Ecto neural progenitor cell (in vitro differentiated cells): Measurements from ENCODE around the gene SYT8.

Experiments used
- DNase-seq: peaks from one replicate; pipeline ENCODE4 v3.0.0-alpha.2; 2018; ENCODE audit warnings: low spot score

SYT8 gene

GRCh38 chr11:1860108-1860507 is 25.3 kb downstream of the SYT8 start:
- no peak for DNase-seq

GRCh38 chr11:1861435-1862411 is 26.9 kb downstream of the SYT8 start:
- DNase-seq: no peak

- DNase-seq: no peak
These were observed 28.0 kb downstream of the SYT8 start for GRCh38 chr11:1862588-1863351.

DNA sequence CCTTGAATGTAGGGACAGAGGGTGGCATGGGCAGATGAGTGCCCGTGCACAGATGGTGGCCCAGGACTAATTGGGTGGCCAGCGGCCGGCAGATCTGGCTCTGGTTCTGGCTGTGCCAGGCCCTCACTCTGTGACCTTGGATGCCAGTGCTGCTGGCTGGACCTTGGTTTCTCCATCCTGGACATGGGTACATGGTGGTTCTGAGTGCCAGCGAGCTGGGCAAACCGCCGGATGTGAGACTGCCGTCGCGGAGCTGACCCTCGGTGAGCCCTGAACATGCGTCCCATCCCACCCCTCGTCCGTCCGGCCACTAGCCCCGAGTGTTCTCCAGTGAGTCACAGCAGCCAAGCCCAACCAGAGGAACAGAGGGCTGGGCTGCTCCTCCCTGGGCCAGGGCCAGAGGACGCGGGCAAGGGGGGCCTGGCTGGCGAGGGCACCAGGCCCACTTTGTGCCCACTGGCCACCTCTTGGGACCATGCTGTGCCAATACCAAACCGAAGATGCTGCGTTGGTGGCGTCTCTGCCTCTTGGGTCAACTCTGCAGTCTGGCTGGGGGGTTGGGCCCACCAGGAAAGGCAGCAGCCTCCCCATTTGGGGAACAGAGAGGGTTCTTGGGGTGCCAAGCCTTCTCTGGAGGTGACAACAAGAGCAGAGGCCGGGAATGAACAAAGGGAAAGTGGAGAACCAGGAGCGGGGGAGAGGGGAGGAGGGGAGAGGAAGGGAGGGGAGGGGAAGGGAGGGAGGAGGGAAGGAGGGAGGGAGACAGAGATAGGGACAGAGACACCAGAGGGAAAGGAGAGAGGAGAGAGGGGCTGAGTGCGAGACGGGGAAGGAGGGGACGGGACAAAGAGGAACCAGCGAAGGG is 28.8 kb downstream of the SYT8 start:
- peak; percentile 75 for DNase-seq

DNA sequence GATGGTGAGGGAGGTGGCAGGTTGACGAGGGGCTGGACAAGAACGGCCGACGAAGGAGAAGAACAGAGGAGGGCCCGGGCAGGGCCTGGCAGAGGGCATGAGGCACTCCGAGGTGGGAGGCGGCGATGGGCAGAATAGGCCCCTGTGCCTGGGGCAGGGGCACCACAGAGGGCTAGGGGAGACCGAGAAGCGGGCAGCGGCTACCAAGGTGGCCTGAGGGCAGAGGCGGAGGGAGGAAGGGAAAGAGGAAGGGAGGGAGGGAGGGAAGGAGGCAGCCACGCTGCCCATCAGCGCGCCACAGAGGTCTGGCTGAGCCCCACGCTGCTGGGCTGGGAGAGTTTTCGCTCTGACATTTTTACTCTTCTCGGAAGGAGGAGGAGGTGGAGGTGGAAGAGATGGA is 29.4 kb downstream of the SYT8 start:
- no peak for DNase-seq

DNA sequence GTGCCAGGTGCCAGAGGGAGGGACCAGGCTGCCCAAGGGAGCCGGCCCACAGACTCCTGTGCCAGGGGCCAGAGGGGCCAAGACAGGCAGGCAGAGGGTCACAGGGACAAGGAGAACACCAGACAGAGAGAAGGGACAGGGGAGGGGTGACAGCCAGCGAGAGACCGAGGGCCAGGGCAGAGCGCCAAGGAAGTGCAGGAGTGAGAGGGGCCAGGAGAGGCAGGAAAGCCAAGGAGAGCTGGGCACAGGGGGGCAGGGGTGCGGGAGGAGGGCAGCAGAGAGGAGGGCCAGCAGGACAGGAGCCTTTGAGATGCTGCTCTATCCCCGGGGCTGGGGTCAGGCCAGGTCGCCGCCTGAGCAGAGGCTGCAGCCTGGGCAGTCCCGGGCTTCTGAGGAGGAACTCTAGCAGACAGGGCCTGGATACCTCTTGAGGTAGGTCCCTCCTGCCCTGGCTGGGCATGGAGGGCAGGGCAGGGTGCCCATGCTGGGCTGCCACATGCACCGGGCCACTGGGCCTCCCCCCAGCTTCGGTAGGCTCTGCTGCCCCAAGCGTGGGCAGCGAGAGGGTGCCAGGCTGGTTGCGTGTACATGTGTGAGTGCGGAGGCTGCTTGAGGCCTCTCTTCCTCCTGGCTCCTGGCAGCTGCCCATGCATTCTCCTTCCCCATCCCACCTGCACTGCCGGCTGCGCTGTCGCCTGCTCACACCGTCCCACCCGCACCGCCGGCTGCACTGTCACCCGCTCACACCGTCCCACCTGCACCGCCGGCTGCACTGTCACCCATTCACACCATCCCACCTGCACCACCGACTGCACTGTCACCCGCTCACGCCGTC is 30.3 kb downstream of the SYT8 start:
- no peak for DNase-seq

DNA sequence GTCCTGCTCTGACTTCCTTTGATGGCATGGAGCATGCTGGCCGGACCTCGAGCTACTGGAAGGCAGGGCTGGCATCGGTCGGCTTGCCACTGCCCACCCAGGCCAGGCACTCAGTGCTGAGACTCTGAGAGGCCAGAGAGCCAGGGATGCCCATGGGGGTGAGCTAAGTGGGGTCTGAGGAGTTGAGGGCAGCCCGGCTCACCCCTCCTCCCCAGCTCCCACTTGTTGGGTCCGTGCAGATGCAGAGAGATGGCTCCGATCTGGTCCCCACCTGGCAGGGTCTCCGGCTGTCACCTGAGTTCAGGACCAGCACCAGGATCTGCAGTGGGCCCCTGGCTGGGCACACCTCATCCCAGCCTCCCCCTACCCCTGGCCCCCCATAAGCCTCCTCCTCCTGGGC is 31.4 kb downstream of the SYT8 start:
- no peak for DNase-seq

GRCh38 chr11:1866776-1867175 is 32.0 kb downstream of the SYT8 start:
- no peak for DNase-seq

DNA sequence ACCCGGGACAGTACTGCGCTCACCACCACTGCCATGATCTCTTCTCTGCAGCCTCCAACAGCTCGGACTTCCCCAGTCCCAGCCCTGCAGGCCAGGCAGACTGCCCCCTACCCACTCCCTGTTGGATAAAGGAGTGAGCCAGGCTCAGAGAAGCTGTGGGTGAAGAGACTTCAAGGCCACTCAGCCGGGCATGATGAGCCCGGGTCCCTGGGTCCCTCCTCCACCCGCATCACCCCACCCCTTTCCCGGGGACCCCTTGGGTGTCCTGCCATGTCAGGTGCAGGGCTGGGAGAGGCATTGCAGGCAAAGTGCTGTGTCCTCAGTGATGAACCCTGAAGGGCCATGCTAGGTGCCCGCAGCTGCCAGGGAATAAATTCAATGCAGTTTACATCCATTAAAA is 32.6 kb downstream of the SYT8 start:
- DNase-seq: no peak

GRCh38 chr11:1868056-1868635 is 33.4 kb downstream of the SYT8 start:
- DNase-seq: no peak

DNA sequence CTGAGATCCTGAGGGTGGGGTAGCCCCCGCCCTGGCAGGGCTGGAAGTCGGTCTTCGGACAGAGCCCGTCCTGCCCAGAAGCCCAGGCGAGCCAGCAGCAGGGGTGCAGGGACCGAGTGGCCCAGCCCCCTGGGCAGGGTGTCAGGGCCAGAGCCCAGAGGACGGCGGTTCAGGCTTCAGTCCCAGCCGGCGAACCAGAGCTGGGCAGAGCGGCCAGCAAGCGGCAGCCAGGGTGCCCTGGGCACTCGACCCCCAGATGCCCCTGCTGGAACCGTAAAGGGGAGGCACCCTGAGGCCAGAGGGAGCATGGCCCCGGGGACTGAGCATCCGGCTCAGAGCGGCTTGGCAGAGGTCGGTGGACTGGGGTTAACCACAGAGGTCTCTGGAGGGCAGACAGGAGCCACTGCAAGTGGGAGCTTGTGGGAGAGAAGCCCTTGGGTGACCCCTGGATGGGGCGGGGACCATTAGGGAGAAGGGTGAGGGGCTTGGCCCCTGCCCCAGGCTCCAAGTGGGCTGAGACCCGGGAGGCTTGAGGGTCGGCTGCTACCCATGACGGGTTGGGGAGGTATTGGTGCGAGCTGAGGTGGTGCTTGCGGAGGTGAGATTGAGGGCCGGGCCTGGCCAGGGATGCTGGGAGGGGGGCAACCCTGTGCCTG is 34.0 kb downstream of the SYT8 start:
- DNase-seq: no peak

DNA sequence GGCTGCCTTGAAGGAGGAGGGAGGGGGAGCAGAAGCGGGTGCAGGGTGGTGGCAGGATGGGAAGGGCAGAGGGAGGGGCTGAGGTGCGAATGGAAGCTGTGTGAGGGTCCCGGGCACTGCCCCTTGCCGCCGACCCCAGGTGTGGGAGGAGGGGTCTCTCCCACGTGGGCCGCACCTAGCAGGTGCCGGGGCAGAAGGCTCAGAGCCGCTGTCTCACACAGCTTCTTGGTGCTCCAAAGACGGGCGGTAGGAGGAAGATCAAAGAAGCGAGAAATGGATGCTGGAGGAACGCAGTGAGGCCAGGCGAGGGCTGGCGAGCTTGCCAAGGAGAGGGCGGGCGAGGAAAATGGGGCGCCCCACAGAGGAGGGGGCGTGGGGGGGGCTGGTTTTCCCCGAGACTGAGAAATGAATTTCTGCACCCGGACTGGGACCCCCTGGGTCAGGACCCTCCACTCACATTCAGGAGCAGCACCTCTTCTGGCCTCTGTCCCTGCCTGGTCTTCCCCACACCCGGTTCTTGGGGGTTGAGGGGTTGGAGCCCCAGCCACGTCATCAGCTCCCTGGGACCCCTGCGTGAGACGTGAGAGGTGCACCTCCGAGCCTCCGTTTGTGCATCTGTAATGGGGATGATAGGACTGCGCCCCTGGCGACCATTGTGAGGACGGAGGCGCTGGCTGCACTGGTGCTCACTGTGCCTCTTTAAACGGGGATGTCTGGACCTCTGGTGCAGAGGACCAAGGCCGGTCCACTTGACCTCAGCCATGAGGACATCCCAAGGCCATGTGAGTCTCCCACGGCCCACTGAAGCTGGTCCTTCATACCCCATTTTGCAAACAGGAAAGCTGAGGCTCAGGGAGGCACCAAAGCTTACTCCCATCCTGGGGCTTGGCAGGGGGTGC is 34.9 kb downstream of the SYT8 start:
- no peak for DNase-seq

DNA sequence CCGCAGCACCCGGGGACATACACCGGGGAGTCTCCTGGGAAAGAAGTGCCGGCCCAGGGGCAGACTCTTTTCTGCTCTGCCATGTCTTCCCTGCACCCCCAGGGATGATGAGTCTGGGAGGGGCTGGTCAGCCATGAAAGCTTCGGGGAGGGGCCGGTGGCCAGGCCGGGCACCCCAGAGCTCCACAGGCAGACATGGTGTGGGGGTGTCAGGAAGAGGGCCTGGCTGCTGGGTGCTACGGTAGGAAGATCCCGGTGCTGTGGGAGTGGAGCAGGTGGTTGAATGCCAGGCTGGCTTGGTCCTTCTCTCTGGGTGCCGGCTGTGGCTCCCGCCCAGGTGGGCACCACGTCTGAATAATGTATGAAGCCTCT is 35.5 kb downstream of the SYT8 start:
- no peak for DNase-seq

DNA sequence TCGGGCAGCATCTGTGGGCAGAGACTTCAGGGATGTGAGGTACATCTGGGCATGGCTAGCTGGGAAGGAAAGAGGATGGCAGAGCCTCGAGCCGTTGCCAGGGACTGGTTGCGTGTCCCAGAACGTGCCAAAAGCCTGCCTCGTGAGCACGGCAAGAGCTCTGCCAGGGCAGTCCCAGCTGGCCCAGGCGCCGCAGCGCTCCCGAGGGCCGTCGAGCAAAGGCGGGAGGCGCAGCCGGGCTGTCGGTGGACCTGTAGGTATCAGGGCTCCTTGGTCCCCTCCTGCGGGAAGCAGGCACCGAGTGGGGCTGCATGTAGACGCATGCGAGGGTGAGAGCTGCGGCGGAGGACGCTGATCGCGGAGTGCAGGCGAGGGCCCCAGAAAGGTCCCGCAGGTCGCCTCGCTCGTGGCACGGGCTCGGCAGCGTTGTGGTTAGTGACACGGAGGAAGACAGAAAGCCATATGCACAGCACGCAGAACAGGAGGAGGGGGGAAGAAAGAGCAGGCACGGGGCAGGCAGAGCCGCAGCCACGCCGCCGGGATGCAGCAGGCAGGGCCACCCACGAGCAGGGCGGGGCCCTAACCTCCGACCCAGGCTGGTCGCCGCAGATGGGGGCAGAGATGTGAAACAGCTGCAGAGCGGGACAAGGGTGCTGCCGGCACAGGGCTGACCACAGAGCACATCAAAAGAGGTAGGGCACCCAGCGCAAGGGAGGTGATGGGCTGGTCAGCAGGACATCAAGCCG is 36.1 kb downstream of the SYT8 start:
- DNase-seq: no peak

- DNase-seq: no peak
These were observed 36.7 kb downstream of the SYT8 start for GRCh38 chr11:1871531-1871930.

DNA sequence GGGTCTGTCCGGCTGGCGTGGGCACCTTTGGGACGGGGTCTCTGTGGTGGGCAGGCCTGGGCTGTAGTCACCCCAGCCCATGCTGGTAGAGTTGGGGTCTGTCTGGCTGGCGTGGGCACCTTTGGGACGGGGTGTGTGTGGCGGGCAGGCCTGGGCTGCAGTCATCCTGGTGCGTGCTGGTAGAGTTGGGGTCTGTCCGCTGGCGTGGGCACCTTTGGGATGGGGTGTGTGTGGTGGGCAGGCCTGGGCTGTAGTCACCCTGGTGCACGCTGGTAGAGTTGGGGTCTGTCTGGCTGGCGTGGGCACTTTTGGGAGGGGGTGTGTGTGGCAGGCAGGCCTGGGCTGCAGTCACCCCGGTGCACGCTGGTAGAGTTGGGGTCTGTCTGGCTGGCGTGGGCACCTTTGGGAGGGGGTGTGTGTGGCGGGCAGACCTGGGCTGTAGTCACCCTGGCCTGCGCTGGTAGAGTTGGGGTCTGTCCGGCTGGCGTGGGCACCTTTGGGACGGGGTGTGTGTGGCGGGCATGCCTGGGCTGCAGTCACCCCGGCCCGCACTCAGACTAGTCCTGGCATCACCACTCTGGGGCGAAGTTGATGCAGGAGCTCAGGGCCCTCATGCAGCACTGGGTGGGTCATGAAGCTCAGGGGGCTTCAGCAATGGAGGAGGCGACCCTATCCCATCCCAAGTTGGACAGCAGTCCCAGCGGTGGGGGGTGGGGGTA is 37.6 kb downstream of the SYT8 start:
- no peak for DNase-seq

DNA sequence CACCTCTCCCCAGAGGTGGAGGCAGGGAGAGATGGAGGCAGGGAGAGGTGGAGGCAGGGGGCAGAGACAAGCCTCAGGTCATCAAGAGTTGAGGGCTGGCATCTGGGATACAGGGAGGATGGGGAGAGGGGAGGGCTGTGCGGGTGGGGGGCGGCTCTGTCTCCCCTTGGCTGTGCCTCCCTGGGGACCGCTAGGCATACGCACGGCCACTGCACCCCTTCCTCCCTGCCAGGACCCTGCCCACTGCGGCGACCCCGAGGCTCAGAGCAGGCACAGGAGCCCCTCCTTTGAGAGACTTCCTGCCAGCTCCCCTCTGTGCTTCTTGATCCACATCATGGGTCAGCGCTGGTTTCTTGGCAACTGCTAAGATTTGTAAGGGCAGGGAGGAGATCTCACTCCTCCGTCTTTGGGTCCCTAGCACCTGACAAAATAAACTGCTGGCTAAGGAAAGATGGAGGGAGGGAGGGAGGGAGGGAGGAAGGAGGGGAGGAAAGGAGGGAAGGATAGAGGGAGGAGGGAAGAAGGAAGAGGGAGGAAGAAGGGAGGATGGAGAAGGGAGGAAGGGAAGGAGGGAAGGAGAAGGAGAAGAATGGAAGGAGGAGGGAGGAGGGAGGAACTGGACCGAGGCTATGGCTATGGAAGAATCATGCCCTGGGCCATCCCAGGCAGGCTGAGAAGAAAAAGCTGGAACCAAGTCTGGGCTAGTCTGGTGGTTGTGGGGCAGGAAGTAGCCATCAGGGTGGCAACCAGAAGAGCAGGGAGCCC is 38.4 kb downstream of the SYT8 start:
- DNase-seq: no peak
